HG02678 (cell line): ENCODE results near the gene GPD1L.
"Not testable (repeated sequence)": the region's sequence is repeated elsewhere in the genome, so short reads cannot be mapped to it uniquely, and the experiment has no call there.

Source experiments
- ATAC-seq: cut with Tn5 transposase; IDR thresholded peaks from one replicate; pipeline ENCODE4 v1.9.1; 2021; ENCODE audit warnings: mild to moderate bottlenecking, moderate library complexity; ENCODE audit not compliant: unreplicated experiment

The GPD1L gene

DNA sequence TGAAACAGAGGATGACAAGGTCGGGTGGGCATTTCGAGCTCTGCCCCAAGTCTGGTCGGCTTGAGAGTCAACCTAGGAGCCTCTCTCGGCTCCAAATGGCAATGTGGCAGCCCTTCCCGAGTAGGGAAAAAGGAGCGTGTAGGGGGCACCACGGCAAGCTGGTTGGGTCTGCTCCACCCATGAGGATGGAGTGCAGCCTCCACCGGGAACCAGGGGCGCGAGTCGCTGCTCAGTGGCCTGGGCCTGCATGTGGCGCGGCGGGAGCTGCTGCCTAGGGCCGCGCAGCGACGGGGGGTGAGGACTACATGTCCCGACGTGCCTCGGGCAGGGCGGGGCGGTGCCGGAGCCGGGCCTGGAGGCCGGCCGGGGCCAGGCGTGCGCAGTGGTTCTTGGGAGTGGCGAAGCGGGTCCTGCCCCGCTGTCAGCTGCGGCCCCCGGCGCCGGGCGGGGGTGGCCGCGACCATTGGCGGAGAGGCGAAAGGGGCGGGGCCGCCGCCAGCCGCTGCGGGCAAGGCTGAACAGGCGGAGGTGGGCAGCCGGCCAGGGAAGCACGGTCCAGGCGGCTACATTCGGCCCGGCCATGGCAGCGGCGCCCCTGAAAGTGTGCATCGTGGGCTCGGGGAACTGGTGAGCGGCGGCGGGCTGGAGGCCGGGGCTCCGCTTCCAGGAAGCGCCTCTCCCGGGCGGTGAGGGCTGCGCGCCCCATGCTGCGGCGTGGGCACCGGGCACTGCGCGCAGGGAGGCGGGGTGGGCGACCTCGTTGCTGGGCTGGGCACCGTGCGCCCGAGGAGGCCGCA, at the start of gene GPD1L:
GPD1L (plus strand) TSS at position 489 of the 797 bp plus-strand sequence; CDS start at position 581, 92 bp downstream.
- peak; percentile 100 for ATAC-seq

DNA sequence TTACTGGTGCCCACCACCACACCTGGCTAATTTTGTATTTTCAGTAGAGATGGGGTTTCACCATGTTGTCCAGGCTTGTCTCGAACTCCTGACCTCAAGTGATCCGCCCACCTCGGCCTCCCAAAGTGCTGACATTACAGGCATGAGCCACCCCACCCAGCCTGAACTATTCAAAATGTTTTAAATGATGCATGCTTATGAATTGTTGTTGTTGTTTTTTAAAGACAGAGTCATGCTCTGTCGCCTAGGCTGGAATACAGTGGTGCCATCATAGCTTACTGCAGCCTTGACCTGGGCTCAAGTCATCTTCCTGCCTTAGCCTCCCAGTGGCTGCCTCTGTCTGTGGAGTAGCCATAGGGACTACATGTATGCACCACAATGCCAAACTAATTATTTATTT, 48.0 kb upstream of the GPD1L start:
- ATAC-seq, result not testable (repeated sequence)

DNA sequence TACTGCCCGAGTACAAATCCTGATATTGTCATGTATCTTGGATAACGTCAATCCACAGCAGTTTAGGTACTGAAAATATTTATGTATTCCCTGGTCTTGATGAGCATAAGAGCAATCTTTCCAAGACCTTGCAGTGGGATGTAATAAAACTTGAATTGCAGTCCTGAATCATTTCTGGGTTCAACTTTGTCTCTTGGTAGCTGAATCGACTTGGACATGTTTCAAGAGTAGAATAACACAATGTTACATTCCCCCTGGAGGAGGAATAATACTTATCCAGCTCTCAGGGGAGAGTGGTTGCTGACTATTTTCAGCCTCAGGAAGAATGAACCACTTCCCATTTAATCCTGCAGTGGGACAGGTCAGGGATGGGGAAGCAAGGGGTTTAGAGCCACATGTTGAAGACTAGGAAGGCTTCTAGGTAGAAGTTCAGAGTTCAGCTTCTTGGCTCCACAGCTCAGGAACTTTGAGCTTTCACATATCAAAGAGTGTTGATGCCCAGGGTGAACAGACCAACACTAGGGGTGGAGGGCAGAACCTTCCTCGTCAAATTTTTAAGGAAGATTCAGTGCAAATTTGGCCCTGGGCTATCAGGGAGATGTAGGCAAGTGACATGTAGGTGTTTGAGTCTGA, 43.4 kb upstream of the GPD1L start:
- ATAC-seq, result no peak

DNA sequence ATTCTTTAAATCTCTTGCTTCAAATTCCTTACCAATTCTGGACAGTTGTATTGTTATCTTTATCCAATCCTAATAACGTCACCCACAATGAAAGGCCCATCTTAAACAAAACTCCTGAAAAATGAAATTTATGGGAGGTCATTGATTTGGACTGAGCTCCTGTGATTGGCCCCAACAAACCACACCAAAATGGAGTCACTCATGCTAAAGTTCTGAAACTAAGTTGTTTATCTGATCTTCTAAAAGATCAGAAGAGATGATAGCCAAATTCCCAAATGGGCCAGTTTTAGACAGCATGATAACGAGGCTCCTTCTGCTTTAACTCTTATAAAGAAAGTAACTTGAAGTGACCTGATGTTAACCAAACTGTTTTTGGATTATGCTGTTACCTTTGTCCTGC, 39.7 kb upstream of the GPD1L start:
- ATAC-seq, result no peak

DNA sequence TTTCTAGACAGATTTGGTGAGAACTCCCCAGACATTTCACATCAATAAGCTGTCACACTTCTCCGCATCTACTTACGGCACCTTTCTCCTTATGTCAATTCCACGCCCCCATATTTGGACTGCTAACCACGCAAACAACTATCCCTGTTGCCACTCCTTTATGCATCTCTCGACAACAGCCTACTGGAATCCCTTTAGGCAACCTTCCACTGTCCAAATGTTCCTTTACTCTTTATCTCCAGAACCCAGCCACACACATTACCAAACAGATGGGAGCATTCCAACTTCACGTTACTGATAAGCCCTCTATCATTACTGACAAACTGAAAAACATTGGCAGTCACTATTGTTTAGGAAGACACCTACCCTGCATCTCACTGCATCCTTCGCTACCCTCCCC, 32.2 kb upstream of the GPD1L start:
- not testable (repeated sequence) for ATAC-seq

GRCh38 chr3:32076566-32076965, 29.9 kb upstream of the GPD1L start:
- ATAC-seq, result no peak

- no peak for ATAC-seq
Measured at GRCh38 chr3:32077260-32078084, 28.9 kb upstream of the GPD1L start.

DNA sequence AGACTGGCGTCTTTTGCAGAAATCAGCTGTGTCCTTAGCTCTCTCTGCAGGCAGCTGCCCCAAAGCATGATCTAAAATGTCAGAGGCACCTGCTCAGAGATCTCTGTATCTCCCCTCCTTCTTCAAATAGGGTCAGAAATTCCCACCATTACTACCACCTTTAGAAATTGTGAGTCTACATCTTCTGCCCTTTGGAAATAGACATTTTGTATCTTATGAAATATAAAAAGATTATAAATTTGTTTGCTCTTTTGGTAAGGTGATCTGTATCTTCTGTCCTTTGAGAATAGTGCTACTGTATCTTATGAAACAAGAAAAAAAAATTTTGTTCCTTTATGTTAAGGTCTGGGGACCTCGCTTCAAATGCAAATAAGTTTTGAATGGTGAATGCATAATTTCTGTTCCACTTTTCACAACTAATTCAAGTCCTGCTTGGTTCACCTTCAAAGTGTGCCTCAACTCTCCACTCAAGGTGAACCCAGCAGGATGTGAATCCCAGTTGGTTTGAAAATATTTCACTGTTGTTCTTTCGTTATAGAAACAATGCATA, 28.3 kb upstream of the GPD1L start:
- no peak for ATAC-seq

GRCh38 chr3:32078864-32079263, 27.6 kb upstream of the GPD1L start:
- no peak for ATAC-seq

DNA sequence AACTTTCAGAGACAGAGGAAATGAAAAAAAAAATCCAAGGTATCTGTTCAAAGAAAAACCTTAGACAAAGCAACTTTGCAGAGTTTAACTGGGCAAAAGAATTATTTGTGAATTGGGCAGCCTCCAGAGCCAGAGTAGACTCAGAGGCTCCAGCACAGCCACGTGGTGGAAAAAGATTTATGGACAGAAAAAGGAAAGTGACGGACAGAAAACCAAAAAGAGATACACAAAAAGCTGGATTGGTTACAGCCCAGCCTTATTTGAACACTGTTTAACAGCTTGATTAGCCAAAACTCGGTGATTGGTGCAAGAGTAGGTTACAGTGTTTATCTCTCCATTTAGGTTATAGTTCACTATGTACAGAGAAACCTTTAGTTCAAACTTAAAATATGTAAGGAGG, 23.7 kb upstream of the GPD1L start:
- ATAC-seq, result no peak

GRCh38 chr3:32083702-32084270, 22.6 kb upstream of the GPD1L start:
- no peak for ATAC-seq

GRCh38 chr3:32084870-32085269, 21.6 kb upstream of the GPD1L start:
- ATAC-seq, result no peak

GRCh38 chr3:32086464-32086863, 20.0 kb upstream of the GPD1L start:
- ATAC-seq, result no peak

DNA sequence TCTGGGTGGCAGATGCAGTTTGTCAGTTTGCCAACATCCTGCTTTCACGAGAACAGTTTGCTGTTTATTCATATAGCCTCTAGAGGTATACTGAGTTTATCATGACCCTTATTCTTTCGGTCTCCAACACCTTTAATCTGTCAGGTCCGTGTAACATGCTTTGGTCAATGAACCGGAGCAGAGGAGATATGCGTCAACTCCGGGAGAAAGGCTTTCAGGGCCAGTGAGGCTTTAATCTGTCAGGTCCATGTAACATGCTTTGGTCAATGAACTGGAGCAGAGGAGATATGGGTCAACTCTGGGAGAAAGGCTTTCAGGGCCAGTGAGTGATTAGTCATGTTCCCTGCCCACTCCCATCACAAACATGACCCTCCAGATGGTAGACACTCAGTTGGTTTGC, 16.9 kb upstream of the GPD1L start:
- no peak for ATAC-seq

DNA sequence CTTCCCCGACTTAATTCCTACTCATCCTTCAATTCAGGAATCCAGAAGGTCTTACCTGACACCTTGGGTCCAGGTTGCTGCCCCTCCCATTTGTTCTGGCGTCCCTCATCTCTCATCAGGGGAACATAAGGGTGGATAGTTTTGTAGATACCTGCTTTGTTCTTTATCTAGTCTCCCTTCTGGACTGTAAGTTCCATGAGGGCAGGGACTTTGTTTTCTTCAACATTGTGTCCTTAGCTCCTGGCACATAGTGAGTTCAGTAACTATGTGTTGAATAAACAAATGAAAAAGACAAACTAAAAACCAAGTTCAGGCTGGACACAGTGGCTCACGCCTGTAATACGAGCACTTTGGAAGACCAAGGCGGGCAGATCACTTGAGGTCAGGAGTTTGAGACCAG, 13.2 kb upstream of the GPD1L start:
- no peak for ATAC-seq

DNA sequence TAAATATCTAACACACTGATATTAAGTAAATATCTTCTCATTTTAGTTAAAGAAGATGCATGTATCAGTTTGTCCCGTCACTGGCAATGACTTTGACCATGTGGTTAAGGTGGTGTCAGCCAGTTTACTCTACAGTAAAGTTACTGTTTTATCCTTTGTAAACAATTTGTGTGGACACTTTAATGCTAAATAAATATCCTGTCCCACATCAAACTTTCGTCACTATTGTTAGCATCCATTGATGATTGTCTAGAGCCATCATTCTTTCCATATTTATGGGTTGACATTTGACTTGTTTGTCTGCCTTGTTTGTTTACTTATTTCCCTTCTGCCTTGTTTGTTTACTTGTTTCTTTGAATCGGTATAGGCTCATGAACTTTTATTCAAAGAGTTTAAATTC, 11.0 kb upstream of the GPD1L start:
- ATAC-seq, result no peak

- peak; percentile 57 for ATAC-seq
Measured at GRCh38 chr3:32097768-32098167, 8.7 kb upstream of the GPD1L start.

- no peak for ATAC-seq
Measured at GRCh38 chr3:32098528-32098927, 7.9 kb upstream of the GPD1L start.

- ATAC-seq, result no peak
Measured at GRCh38 chr3:32100465-32100864, 6.0 kb upstream of the GPD1L start.

- no peak for ATAC-seq
Measured at GRCh38 chr3:32102289-32102688, 4.1 kb upstream of the GPD1L start.

- ATAC-seq, result no peak
Measured at GRCh38 chr3:32104492-32104891, 1.9 kb upstream of the GPD1L start.
